ENCODE results near the gene KIAA0040. TPM values are rescaled to one million over a fixed set of nuclear protein-coding genes. Genes with fewer than 3 reads are reported as not detected.

KIAA0040 gene
- total RNA-seq, 1 experiment from 2014 or later, result 0.31 TPM

DNA sequence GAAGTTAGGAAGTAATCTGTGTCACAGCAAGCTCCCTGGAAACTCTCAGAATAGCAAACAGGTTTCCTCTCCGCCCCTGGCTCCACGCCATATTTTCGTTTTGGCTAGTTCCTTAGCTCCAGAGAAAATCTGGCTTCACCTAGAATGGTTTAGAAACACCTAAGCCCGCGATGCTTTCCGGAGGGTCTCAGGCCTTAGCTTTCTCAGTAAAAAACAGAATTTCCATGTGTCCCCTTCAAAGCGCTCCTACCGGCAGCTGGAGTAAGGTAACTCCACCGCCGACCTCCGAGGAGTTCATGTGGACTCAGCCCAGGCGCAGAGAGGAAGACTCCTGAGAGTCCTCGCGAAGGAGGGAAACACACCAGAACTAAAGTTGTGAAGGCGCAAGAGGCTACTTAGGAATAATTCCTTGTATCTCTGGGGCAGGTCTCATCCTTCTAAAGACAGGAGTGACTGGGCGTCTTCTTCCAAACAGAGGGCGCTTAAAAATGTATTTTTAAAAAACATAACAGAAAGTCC lies 406 bp downstream of the KIAA0040 start:
- H3K4me1 ChIP-seq (ENCODE audit: control insufficient read depth, insufficient read depth, low read length), result peaks cover 7% of the 10 kb centered on the region
- POLR2A ChIA-PET, result no interaction called here
- H3K27ac ChIP-seq (ENCODE audit: low read length), result no peak overlapping the region

DNA sequence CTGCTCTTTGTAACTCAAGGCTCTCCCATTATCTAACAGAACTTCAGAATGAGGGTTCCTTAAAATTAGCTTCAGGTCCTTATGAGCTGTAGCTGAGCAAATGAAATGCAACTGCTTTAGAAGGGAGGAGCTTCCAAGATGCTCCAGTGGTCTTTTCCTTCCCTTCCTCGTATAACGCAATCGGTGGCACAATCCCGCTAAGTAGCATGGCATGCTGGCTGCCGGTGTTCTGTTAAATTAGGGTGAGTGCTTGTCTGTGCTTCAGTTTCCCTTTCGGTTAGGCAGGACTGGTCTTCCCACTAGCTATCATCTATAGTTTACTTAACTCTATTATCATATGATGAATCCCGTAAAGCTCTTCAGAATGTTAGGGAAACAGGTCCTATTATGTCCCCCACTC lies 917 bp downstream of the KIAA0040 start:
- Histone ChIP-seq H3K9me3 (ENCODE audit: control insufficient read depth, insufficient read depth, low read depth, low read length) (no peaks in the 10 kb centered on the region), H3K27me3 (ENCODE audit: control insufficient read depth, insufficient read depth, low read length) (peaks cover 3% of the 10 kb centered on the region; the same call in 1 of the 2 replicates), H3K36me3 (ENCODE audit: control insufficient read depth, insufficient read depth, low read length) (peaks cover 8% of the 10 kb centered on the region; the same call in 1 of the 2 replicates), H3K27ac (ENCODE audit: low read length) (no peak overlapping the region), H3K4me1 (ENCODE audit: control insufficient read depth, insufficient read depth, low read length) (peaks cover 7% of the 10 kb centered on the region), H3K4me3 (ENCODE audit: low read depth in 2 of 2, low read length in 2 of 2) (peak overlapping the region in 1 of 2 experiments; percentile 65; a peak in 2 of 4 replicates)
- DNase-seq (ENCODE audit: low read depth, low spot score) (no peak), ATAC-seq (no peak)
- no TSS peak for BruUV-seq (replicated peaks)
- POLR2A ChIA-PET, result no interaction called here
- CTCF ChIA-PET, result interaction anchor here (0.7 kb wide), 1 partner anchor 40 kb away, joined by 3 read pairs; no protein-coding TSS in a partner anchor
- no peak for TF ChIP-seq SIN3A (IDR thresholded peaks at IDR 0.05; ENCODE audit: borderline replicate concordance, insufficient read depth, low read depth, low read length)
- intact Hi-C loops (cut with micrococcal nuclease; ENCODE audit: unreplicated experiment), result no loop called here
- in situ Hi-C loops (cut with HindIII; ENCODE audit: low pct_unique_long_range_greater_than_20kb, low sequenced_read_pairs), result no loop called here

More for the DNA sequence above, 406 bp downstream of the KIAA0040 start:
- TF ChIP-seq, protein P1, sequence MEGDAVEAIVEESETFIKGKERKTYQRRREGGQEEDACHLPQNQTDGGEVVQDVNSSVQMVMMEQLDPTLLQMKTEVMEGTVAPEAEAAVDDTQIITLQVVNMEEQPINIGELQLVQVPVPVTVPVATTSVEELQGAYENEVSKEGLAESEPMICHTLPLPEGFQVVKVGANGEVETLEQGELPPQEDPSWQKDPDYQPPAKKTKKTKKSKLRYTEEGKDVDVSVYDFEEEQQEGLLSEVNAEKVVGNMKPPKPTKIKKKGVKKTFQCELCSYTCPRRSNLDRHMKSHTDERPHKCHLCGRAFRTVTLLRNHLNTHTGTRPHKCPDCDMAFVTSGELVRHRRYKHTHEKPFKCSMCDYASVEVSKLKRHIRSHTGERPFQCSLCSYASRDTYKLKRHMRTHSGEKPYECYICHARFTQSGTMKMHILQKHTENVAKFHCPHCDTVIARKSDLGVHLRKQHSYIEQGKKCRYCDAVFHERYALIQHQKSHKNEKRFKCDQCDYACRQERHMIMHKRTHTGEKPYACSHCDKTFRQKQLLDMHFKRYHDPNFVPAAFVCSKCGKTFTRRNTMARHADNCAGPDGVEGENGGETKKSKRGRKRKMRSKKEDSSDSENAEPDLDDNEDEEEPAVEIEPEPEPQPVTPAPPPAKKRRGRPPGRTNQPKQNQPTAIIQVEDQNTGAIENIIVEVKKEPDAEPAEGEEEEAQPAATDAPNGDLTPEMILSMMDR (IDR thresholded peaks at IDR 0.05), result no peak
- TF ChIP-seq, protein P2, sequence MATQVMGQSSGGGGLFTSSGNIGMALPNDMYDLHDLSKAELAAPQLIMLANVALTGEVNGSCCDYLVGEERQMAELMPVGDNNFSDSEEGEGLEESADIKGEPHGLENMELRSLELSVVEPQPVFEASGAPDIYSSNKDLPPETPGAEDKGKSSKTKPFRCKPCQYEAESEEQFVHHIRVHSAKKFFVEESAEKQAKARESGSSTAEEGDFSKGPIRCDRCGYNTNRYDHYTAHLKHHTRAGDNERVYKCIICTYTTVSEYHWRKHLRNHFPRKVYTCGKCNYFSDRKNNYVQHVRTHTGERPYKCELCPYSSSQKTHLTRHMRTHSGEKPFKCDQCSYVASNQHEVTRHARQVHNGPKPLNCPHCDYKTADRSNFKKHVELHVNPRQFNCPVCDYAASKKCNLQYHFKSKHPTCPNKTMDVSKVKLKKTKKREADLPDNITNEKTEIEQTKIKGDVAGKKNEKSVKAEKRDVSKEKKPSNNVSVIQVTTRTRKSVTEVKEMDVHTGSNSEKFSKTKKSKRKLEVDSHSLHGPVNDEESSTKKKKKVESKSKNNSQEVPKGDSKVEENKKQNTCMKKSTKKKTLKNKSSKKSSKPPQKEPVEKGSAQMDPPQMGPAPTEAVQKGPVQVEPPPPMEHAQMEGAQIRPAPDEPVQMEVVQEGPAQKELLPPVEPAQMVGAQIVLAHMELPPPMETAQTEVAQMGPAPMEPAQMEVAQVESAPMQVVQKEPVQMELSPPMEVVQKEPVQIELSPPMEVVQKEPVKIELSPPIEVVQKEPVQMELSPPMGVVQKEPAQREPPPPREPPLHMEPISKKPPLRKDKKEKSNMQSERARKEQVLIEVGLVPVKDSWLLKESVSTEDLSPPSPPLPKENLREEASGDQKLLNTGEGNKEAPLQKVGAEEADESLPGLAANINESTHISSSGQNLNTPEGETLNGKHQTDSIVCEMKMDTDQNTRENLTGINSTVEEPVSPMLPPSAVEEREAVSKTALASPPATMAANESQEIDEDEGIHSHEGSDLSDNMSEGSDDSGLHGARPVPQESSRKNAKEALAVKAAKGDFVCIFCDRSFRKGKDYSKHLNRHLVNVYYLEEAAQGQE (IDR thresholded peaks at IDR 0.05; ENCODE audit: insufficient read depth in 1 of 2, low read depth in 2 of 2, low read length in 1 of 2), result no peak
- TF ChIP-seq POLR2AphosphoS5 (IDR thresholded peaks at IDR 0.05; ENCODE audit: low read depth, low read length) (no peak), SIN3A (IDR thresholded peaks at IDR 0.05; ENCODE audit: borderline replicate concordance, insufficient read depth, low read depth, low read length) (no peak), TCF7L2 (IDR thresholded peaks at IDR 0.05; ENCODE audit: low read depth, low read length) (no peak)
- CTCF ChIA-PET, result interaction anchor here (0.7 kb wide), 1 partner anchor 40 kb away, joined by 3 read pairs; no protein-coding TSS in a partner anchor
- in situ Hi-C loops (cut with HindIII; ENCODE audit: low pct_unique_long_range_greater_than_20kb, low sequenced_read_pairs) (no loop called here), intact Hi-C loops (cut with micrococcal nuclease; ENCODE audit: unreplicated experiment) (no loop called here)
- H3K36me3 ChIP-seq (ENCODE audit: control insufficient read depth, insufficient read depth, low read length), result peaks cover 8% of the 10 kb centered on the region; the same call in 1 of the 2 replicates
- H3K9me3 ChIP-seq (ENCODE audit: control insufficient read depth, insufficient read depth, low read depth, low read length), result no peaks in the 10 kb centered on the region
- no peak for DNase-seq (ENCODE audit: low read depth, low spot score)
- BruUV-seq (replicated peaks), result no TSS peak
- ATAC-seq, result peak; percentile 59
- H3K27me3 ChIP-seq (ENCODE audit: control insufficient read depth, insufficient read depth, low read length), result peaks cover 3% of the 10 kb centered on the region; the same call in 1 of the 2 replicates
- H3K4me3 ChIP-seq (ENCODE audit: low read depth in 2 of 2, low read length in 2 of 2), result peak overlapping the region; percentile 39 to 65

DNA sequence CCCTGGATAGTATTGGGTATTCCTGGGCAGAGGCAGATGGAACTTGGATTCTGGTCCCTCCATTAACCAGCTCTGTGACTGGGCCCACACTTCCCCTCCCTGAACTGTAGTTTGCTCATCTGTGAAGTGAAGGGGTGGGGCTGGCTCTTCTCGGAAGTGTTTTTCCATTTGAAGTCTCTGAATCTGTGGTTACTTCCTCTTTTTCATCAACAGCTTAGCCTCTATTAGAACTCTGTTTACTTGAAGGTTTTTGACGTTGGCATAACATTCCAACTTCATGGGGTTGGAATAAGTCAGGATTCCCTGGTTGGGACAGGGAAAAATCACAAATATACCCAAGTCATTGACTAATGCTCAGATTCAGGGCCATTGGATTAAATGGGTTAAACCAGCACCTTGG lies 3.6 kb downstream of the KIAA0040 start:
- Histone ChIP-seq H3K27ac (ENCODE audit: low read length) (no peak overlapping the region), H3K36me3 (ENCODE audit: control insufficient read depth, insufficient read depth, low read length) (peaks cover 8% of the 10 kb centered on the region; the same call in 1 of the 2 replicates), H3K4me1 (ENCODE audit: control insufficient read depth, insufficient read depth, low read length) (peaks cover 7% of the 10 kb centered on the region), H3K9me3 (ENCODE audit: control insufficient read depth, insufficient read depth, low read depth, low read length) (no peaks in the 10 kb centered on the region), H3K4me3 (ENCODE audit: low read depth in 2 of 2, low read length in 2 of 2) (no peak overlapping the region), H3K27me3 (ENCODE audit: control insufficient read depth, insufficient read depth, low read length) (peaks cover 5% of the 10 kb centered on the region; the same call in 1 of the 2 replicates)
- DNase-seq (ENCODE audit: low read depth, low spot score) (no peak), ATAC-seq (no peak)
- in situ Hi-C loops (cut with HindIII; ENCODE audit: low pct_unique_long_range_greater_than_20kb, low sequenced_read_pairs) (no loop called here), intact Hi-C loops (cut with micrococcal nuclease; ENCODE audit: unreplicated experiment) (no loop called here)
- TF ChIP-seq, protein P2 (IDR thresholded peaks at IDR 0.05; ENCODE audit: insufficient read depth in 1 of 2, low read depth in 2 of 2, low read length in 1 of 2), result no peak
- TF ChIP-seq POLR2AphosphoS5 (IDR thresholded peaks at IDR 0.05; ENCODE audit: low read depth, low read length), result no peak
- TF ChIP-seq TCF7L2 (IDR thresholded peaks at IDR 0.05; ENCODE audit: low read depth, low read length), result no peak
- TF ChIP-seq, protein P1 (IDR thresholded peaks at IDR 0.05), result no peak
- no peak for TF ChIP-seq SIN3A (IDR thresholded peaks at IDR 0.05; ENCODE audit: borderline replicate concordance, insufficient read depth, low read depth, low read length)
- BruUV-seq (replicated peaks), result no TSS peak
- POLR2A ChIA-PET, result no interaction called here
- CTCF ChIA-PET, result no interaction called here

Data from Panc1 (cell line).